ENCODE results near the gene SRPRB.

DNA sequence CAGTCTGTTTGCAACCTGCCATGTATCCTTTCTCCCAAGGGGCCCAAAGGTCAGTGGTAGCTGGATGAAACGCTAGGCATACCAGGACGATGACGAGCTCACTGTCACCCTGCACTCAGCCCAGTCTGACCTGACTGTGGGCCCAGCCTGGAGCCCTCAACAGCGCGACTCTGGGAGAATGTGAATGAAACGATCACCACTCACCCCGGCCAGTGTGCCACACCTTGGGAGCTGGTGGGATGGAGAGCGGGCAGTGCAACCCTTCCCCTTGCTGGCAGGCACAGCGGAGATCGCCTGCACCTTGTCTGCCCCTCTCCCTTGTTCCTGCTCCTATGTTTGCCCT lies 27.2 kb downstream of the SRPRB start:
- no peak for TF ChIP-seq POLR2A (IDR thresholded peaks at IDR 0.05)
- TF ChIP-seq CTCF (IDR thresholded peaks at IDR 0.05): no peak
